B cell (primary cell): ENCODE results near the gene FLII. TPM values are rescaled to one million over a fixed set of nuclear protein-coding genes. Genes with fewer than 3 reads are reported as not detected.

Experiments used
- ATAC-seq: fragments of 200-7000 bp; cut with Tn5 transposase; one replicate; pipeline ENCODE4 v1.10.0; 2021; ENCODE audit warnings: low read depth, mild to moderate bottlenecking, moderate number of reproducible peaks, moderate library complexity
- CTCF ChIA-PET: fragments of 350-600 bp; sonication (Branson Sonifier 250); formaldehyde crosslinking; loops from one replicate; lab custom pipeline; 2021; ENCODE audit warnings: antibody characterized with exemption, inconsistent platforms; lab: Charles Lee
- POLR2A ChIA-PET: fragments of 350-600 bp; sonication (Branson Sonifier 250); formaldehyde crosslinking; loops from one replicate; lab custom pipeline; 2021; ENCODE audit warnings: antibody characterized with exemption; lab: Charles Lee
- DNase-seq: peaks from one replicate; pipeline ENCODE4 v3.0.0; 2013
- H2AFZ ChIP-seq: 2 replicates; pipeline ENCODE4 v1.6.1; 2012; ENCODE audit warnings: mild to moderate bottlenecking, low read depth, low read length; ENCODE audit not compliant: insufficient read depth, poor library complexity, severe bottlenecking
- H3K27ac ChIP-seq, 2 donors: 1 replicate in 1 of 2; 2 replicates in 1 of 2; pipeline ENCODE4 v1.5.1; 2012 to 2013; ENCODE audit warnings: low read length in 2 of 2, mild to moderate bottlenecking in 2 of 2, moderate library complexity in 1 of 2
- H3K27me3 ChIP-seq, 4 experiments: fragments of 200-600 bp in 1 of 4; sonication (generic) in 1 of 4; replicated peaks in 1 of 4; 1 replicate in 2 of 4; 2 replicates in 2 of 4; pipeline versions ENCODE4 v1.6.1 to v1.7.0; 2013 to 2016; ENCODE audit warnings: low read length in 3 of 4, mild to moderate bottlenecking in 2 of 4, mixed read lengths in 1 of 4, moderate library complexity in 1 of 4; ENCODE audit not compliant: insufficient read depth in 4 of 4, control insufficient read depth in 3 of 4; ENCODE audit errors: control extremely low read depth in 1 of 4
- H3K36me3 ChIP-seq, 2 experiments: replicated peaks in 1 of 2; 1 replicate in 1 of 2; 2 replicates in 1 of 2; pipeline versions ENCODE4 v1.6.1 to v1.7.1; 2013; ENCODE audit warnings: low read length in 1 of 2; ENCODE audit not compliant: insufficient read depth in 2 of 2, control insufficient read depth in 1 of 2; ENCODE audit errors: control extremely low read depth in 1 of 2, extremely low read depth in 1 of 2
- H3K4me1 ChIP-seq, 2 donors: fragments of 200-600 bp in 1 of 2; sonication (generic) in 1 of 2; 1 replicate in 1 of 2; 2 replicates in 1 of 2; pipeline versions ENCODE4 v1.5.1 to v1.6.1; 2013 to 2017; ENCODE audit warnings: low read length in 2 of 2; ENCODE audit not compliant: control insufficient read depth in 2 of 2, insufficient read depth in 2 of 2
- H3K4me2 ChIP-seq: replicated peaks from 2 replicates; pipeline ENCODE3; 2012; ENCODE audit warnings: mild to moderate bottlenecking, low read depth, low read length; ENCODE audit not compliant: poor library complexity, severe bottlenecking
- H3K4me3 ChIP-seq, 5 experiments: fragments of 200-600 bp in 1 of 5; sonication (generic) in 1 of 5; 1 replicate in 3 of 5; 2 replicates in 2 of 5; pipeline versions ENCODE4 v1.5.1 to v1.7.0; 2011 to 2016; ENCODE audit warnings: low read length in 4 of 5, mild to moderate bottlenecking in 4 of 5, low read depth in 2 of 5, control low read depth in 1 of 5, moderate library complexity in 1 of 5; ENCODE audit not compliant: insufficient read depth in 1 of 5; ENCODE audit errors: control extremely low read depth in 1 of 5, extremely low read depth in 1 of 5
- H3K79me2 ChIP-seq: fragments of 200-600 bp; sonication (generic); one replicate; pipeline ENCODE4 v1.6.0; 2016; ENCODE audit warnings: low read length; ENCODE audit not compliant: control insufficient read depth, insufficient read depth
- H3K9ac ChIP-seq: fragments of 200-600 bp; sonication (generic); 2 replicates; pipeline ENCODE4 v1.6.1; 2017; ENCODE audit warnings: mild to moderate bottlenecking, low read length, moderate library complexity
- H3K9me3 ChIP-seq, 3 donors: one replicate each; pipeline versions ENCODE4 v1.6.1 to v1.7.1; 2013; ENCODE audit warnings: low read length in 2 of 3; ENCODE audit not compliant: control insufficient read depth in 2 of 3, insufficient read depth in 1 of 3; ENCODE audit errors: control extremely low read depth in 1 of 3
- H4K20me1 ChIP-seq: 2 replicates; pipeline ENCODE4 v1.6.0; 2012; ENCODE audit warnings: mild to moderate bottlenecking, low read length; ENCODE audit not compliant: insufficient read depth, control insufficient read depth, poor library complexity, severe bottlenecking
- H3K27ac Mint-ChIP-seq: one replicate; pipeline ENCODE4 v1.8.0; 2021; ENCODE audit warnings: mixed read lengths
- H3K27me3 Mint-ChIP-seq: one replicate; pipeline ENCODE4 v1.8.0; 2021; ENCODE audit warnings: mixed read lengths
- H3K4me1 Mint-ChIP-seq: one replicate; pipeline ENCODE4 v1.8.0; 2021; ENCODE audit warnings: mixed read lengths
- H3K4me3 Mint-ChIP-seq: one replicate; pipeline ENCODE4 v1.8.0; 2021; ENCODE audit warnings: mixed read lengths
- H3K9me3 Mint-ChIP-seq: one replicate; pipeline ENCODE4 v1.8.0; 2022; ENCODE audit warnings: mixed read lengths; ENCODE audit not compliant: insufficient read depth
- CTCF ChIP-seq: fragments of 200-600 bp; IDR thresholded peaks from one replicate; pipeline ENCODE4 v1.8.0; 2022; ENCODE audit warnings: antibody characterized with exemption, mild to moderate bottlenecking
- EZH2 ChIP-seq: IDR thresholded peaks from 2 replicates; pipeline ENCODE4 v1.6.1; 2012; ENCODE audit warnings: borderline replicate concordance, low read depth, mild to moderate bottlenecking, moderate library complexity, low read length; ENCODE audit not compliant: insufficient read depth, poor library complexity, severe bottlenecking
- WGBS: methylation state at CpG from one replicate; pipeline ENCODE4 v1.1.5; 2013; ENCODE audit warnings: missing lambda C conversion rate; ENCODE audit not compliant: insufficient coverage; 5-methylcytosine and 5-hydroxymethylcytosine counted together
- intact Hi-C: fragments of 100-400 bp; cut with micrococcal nuclease; formaldehyde crosslinking; loops from one replicate; pipeline ENCODE4 v1.10.0; 2022
- polyA plus RNA-seq: library from polyadenylated mRNA; depleted of rRNA; stranded (reverse); fragments of >200 nt; gene quantifications from 2 replicates; pipeline ENCODE4 v1.2.3, GENCODE V29; 2012
- total RNA-seq, 2 donors: library from RNA; stranded (reverse); fragments of 120-200 nt in 1 of 2; gene quantifications; 1 replicate in 1 of 2; 2 replicates in 1 of 2; pipeline versions ENCODE4 v1.2.3 to v1.2.4, GENCODE V29; 2013 to 2022

Gene FLII
- total and polyA plus RNA-seq, 2 donors (not counting 1 experiment from before 2014, with no cell fraction given), result 357 to 531 TPM

- Histone ChIP-seq H2AFZ (peak overlapping the region; percentile 43), H3K4me2 (peak overlapping the region; percentile 70), H3K79me2 (peaks cover 13% of the 10 kb centered on the region), H3K36me3 (no peaks in the 10 kb centered on the region), H3K27ac (no peak overlapping the region), H3K4me1 (peaks cover 10 to 16% of the 10 kb centered on the region in 2 donors), H4K20me1 (no peaks in the 10 kb centered on the region), H3K9ac (peak overlapping the region; percentile 26), H3K27me3 (no peaks in the 10 kb centered on the region), H3K4me3 (peak overlapping the region in 4 of 5 experiments; percentile 19 to 45 (median 40)), H3K9me3 (no peaks in the 10 kb centered on the region)
- Mint-ChIP-seq H3K27me3 (no peaks in the 10 kb centered on the region), H3K27ac (no peak overlapping the region), H3K9me3 (no peaks in the 10 kb centered on the region), H3K4me1 (peaks cover 10% of the 10 kb centered on the region), H3K4me3 (peak overlapping the region; percentile 72)
- DNase-seq (peak; percentile 30), ATAC-seq (no peak)
- CTCF ChIA-PET, result interaction anchor here (0.9 to 1.2 kb wide), 4 partner anchors 8 to 71 kb away, joined by 3 to 5 read pairs (median 4); no protein-coding TSS in a partner anchor
- POLR2A ChIA-PET, result no interaction called here
- TF ChIP-seq CTCF (no peak), EZH2 (no peak)
- intact Hi-C loops, result loop anchor here (1.0 kb wide), 4 partner anchors 36 to 91 kb away; partner anchors contain the start of genes ALKBH5, MIEF2 and SMCR8
- WGBS, result 68% methylated on average over 20 of the region's 23 CpGs
Measured at GRCh38 chr17:18224387-18225120, 34.0 kb downstream of the FLII start.

- Histone ChIP-seq H3K36me3 (no peaks in the 10 kb centered on the region), H3K4me3 (no peak overlapping the region), H3K9ac (no peak overlapping the region), H3K4me1 (peaks cover 10 to 16% of the 10 kb centered on the region in 2 donors), H3K4me2 (no peak overlapping the region), H2AFZ (no peak overlapping the region), H3K27me3 (no peaks in the 10 kb centered on the region), H3K27ac (no peak overlapping the region), H4K20me1 (no peaks in the 10 kb centered on the region), H3K9me3 (no peaks in the 10 kb centered on the region), H3K79me2 (peaks cover 13% of the 10 kb centered on the region)
- ATAC-seq (no peak), DNase-seq (no peak)
- Mint-ChIP-seq H3K4me3 (no peak overlapping the region), H3K4me1 (peaks cover 10% of the 10 kb centered on the region), H3K27ac (no peak overlapping the region), H3K27me3 (no peaks in the 10 kb centered on the region), H3K9me3 (no peaks in the 10 kb centered on the region)
- POLR2A ChIA-PET, result no interaction called here
- CTCF ChIA-PET, result interaction anchor here (0.7 to 1.2 kb wide), 5 partner anchors 8 to 191 kb away, joined by 3 to 5 read pairs (median 4); no protein-coding TSS in a partner anchor
- TF ChIP-seq EZH2 (no peak), CTCF (no peak)
- intact Hi-C loops, result no loop called here
- 97% methylated on average over 3 of the region's 4 CpGs for WGBS
Measured at GRCh38 chr17:18224053-18224386, 34.5 kb downstream of the FLII start.
